ENCODE measurements around the gene PLEK. TPM values are rescaled to one million over a fixed set of nuclear protein-coding genes. Genes with fewer than 3 reads are reported as not detected.

PLEK gene
- polyA plus RNA-seq, 2 of the 4 experiments (the other 2 are of a cell fraction) = 0.04 TPM; not detected in 1

DNA sequence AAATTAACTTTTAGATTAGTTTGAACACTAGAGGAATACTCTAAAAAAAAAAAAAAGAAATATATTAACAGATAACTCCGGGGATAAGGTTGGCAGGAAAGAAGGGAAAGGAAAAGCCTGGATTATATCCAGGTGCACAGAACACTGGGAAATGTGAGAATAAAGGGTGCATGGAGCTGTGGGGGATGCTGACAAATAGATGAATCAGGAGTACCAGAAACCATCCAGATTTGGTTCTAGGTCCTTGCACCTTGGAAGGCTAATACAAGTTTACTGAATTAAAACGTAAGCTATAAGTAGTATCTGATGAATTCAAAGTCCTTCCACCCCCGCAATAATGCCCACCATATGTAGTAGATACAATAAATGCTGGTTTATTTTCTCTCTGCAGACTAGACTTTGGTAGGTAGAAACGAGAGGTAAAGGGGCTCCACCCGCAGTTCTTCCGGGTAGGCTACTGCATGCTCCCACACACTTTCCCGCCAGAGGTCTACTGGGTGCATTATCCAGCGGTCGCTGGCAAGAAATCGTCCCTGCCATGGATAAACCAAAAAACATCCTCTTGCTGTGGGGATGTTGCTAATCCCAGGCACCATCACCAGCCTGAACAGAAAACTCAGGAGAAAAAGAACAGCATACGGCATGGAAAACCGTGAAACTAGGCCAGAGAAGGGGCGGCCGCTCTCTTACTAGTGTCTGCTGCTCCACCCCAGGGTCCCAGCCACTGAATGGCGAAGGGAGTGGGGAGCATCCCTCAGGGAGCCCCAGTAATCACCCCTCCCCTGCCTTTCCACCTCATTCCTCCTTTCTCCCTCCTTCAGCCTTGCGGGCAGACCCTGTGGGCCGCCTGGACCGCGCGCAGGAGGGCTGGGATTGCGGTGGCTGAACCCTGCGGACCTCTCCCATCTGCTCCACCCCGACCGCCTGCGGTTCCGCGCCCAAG, 46.8 kb upstream of the PLEK start (continued):
- TF ChIP-seq, protein P1, sequence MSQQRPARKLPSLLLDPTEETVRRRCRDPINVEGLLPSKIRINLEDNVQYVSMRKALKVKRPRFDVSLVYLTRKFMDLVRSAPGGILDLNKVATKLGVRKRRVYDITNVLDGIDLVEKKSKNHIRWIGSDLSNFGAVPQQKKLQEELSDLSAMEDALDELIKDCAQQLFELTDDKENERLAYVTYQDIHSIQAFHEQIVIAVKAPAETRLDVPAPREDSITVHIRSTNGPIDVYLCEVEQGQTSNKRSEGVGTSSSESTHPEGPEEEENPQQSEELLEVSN (IDR thresholded peaks at IDR 0.05; ENCODE audit: borderline replicate concordance, low read depth) = no peak
- TF ChIP-seq NR3C1 (IDR thresholded peaks at IDR 0.05) = no peak
- TF ChIP-seq FOSB (CRISPR knock-in tag; IDR thresholded peaks at IDR 0.05) = no peak
- no peak for TF ChIP-seq JUNB (IDR thresholded peaks at IDR 0.05)

DNA sequence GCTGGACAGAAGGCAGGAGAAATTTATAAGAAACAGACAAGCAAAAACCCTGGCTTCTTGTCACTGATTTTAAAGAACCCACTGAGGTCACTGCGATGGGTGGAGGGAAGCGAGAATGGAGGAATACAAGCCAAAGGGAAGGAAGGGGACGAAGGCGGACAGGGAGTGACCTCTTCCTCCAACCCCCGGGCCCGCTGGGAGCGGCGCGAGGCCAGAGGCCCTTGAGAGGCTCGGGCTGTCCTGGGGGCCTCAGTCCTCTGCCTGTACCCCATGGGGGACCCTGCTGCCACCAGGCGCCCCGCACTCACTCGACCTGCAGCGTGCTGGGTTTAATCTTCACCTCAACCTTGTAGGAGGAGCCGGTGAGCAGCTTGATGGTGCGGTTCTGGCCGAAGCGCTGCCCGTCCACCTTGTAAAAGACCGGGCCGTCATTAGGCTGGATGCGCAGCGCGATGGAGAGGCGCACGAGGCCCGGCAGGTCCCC, 46.1 kb upstream of the PLEK start:
- FAIRE-seq = no peak
- Histone ChIP-seq H3K4me1 (peaks cover 5% of the 10 kb centered on the region; the same call in 2 of the 3 replicates), H3K27ac (peak overlapping the region; percentile 46 to 83; a peak in 5 of 6 replicates), H3K9me3 (no peaks in the 10 kb centered on the region), H3K4me3 (peak overlapping the region; percentile 61), H3K4me2 (peak overlapping the region; percentile 74)
- WGBS (ENCODE audit: missing lambda C conversion rate) = 44% methylated on average over 21 of the region's 27 CpGs
- ChIA-PET CTCF (interaction anchor here (0.6 to 2.0 kb wide), 7 partner anchors 8 to 168 kb away, joined by 3 to 6 read pairs (median 3); no protein-coding TSS in a partner anchor), POLR2A (interaction anchor here (0.7 kb wide), 1 partner anchor 67 kb away, joined by 3 read pairs; the partner anchor contains the start of gene PPP3R1)
- DNase-seq (ENCODE audit: low read depth in 1 of 2, low spot score in 1 of 2) = peak in 1 of 2 experiments; percentile 6
- ATAC-seq = peak; percentile 62 to 72
- TF ChIP-seq PHF8 (IDR thresholded peaks at IDR 0.05; ENCODE audit: borderline replicate concordance, low read depth) (no peak), FOSB (CRISPR knock-in tag; IDR thresholded peaks at IDR 0.05) (no peak), RNF2 (IDR thresholded peaks at IDR 0.05; ENCODE audit: borderline replicate concordance, low read depth) (no peak), MYC (IDR thresholded peaks at IDR 0.05; ENCODE audit: borderline replicate concordance, low read length) (no peak), POLR2A (IDR thresholded peaks at IDR 0.05; ENCODE audit: low read length) (no peak), HOXB5 (CRISPR knock-in tag; IDR thresholded peaks at IDR 0.05) (no peak)
- TF ChIP-seq, protein P2, sequence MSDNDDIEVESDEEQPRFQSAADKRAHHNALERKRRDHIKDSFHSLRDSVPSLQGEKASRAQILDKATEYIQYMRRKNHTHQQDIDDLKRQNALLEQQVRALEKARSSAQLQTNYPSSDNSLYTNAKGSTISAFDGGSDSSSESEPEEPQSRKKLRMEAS (IDR thresholded peaks at IDR 0.05) = no peak
- TF ChIP-seq, protein P3, sequence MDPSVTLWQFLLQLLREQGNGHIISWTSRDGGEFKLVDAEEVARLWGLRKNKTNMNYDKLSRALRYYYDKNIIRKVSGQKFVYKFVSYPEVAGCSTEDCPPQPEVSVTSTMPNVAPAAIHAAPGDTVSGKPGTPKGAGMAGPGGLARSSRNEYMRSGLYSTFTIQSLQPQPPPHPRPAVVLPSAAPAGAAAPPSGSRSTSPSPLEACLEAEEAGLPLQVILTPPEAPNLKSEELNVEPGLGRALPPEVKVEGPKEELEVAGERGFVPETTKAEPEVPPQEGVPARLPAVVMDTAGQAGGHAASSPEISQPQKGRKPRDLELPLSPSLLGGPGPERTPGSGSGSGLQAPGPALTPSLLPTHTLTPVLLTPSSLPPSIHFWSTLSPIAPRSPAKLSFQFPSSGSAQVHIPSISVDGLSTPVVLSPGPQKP (IDR thresholded peaks at IDR 0.05; ENCODE audit: low read depth, low read length) = no peak

DNA sequence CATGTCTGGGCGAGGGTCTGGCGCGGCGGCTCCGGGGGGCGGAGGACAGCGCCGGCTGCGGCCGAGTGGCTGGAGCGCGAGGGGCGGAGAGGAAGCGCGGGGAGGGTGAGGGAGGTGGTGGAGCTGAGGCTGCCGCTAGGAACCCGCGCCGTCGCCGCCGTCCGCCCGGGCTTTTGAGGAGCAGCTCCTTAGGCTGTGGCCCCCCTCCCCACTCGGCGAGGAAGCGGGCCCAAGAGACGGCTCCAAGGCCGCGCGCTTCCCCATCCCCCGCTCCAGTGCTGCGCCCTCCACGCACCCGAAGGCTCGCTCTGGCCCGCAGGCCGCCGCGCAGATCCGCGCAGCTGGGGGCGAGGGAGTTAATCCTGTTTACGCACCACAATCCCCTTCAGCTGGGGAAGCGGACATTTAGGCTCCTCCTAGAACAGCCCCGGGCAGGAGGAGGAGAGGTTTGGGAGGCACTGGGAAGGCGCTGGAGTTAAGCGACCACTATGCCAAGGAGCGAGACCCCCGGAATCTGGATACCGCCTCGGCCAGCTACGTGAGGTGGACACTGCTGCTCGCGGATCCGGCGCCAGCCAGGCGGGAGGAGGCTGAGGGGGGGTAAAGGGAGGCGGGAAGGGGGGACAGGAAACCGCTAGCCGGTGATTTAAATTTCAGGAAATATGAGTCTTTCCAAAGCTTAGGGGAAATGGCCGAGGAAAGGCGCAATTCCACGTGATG, 45.5 kb upstream of the PLEK start, which contains the start of gene CNRIP1:
CNRIP1 (minus strand) TSS at position 552 of the 720 bp plus-strand sequence; CDS start at position 3, 549 bp downstream.
- 2% methylated on average over 45 of the region's 64 CpGs for WGBS (ENCODE audit: missing lambda C conversion rate)
- DNase-seq (ENCODE audit: low read depth in 1 of 2, low spot score in 1 of 2) = peak; percentile 18 to 49
- TF ChIP-seq, protein P2 (IDR thresholded peaks at IDR 0.05) = peak; percentile 57
- TF ChIP-seq RCOR1 (IDR thresholded peaks at IDR 0.05; ENCODE audit: low read depth, low read length) (no peak), NFE2L2 (conservative IDR thresholded peaks at IDR 0.05; ENCODE audit: low read length) (no peak), NPAS2 (CRISPR knock-in tag; IDR thresholded peaks at IDR 0.05; ENCODE audit: borderline replicate concordance) (no peak), RAD21 (conservative IDR thresholded peaks at IDR 0.05 in 1 of 2, IDR thresholded peaks at IDR 0.05 in 1 of 2) (no peak), JUN (IDR thresholded peaks at IDR 0.05) (peak in 1 of 2 experiments; percentile 35; a peak in 1 of 5 replicates), HDAC2 (IDR thresholded peaks at IDR 0.05) (0 out of 2 replicates have a peak, but pooled peaks have one; percentile 46)
- TF ChIP-seq, protein P1 (IDR thresholded peaks at IDR 0.05; ENCODE audit: borderline replicate concordance, low read depth) = peak; percentile 16; the same call in 1 of the 2 replicates
- TF ChIP-seq, protein P4, sequence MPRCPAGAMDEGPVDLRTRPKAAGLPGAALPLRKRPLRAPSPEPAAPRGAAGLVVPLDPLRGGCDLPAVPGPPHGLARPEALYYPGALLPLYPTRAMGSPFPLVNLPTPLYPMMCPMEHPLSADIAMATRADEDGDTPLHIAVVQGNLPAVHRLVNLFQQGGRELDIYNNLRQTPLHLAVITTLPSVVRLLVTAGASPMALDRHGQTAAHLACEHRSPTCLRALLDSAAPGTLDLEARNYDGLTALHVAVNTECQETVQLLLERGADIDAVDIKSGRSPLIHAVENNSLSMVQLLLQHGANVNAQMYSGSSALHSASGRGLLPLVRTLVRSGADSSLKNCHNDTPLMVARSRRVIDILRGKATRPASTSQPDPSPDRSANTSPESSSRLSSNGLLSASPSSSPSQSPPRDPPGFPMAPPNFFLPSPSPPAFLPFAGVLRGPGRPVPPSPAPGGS (IDR thresholded peaks at IDR 0.05) = no peak
- TF ChIP-seq, protein P5, sequence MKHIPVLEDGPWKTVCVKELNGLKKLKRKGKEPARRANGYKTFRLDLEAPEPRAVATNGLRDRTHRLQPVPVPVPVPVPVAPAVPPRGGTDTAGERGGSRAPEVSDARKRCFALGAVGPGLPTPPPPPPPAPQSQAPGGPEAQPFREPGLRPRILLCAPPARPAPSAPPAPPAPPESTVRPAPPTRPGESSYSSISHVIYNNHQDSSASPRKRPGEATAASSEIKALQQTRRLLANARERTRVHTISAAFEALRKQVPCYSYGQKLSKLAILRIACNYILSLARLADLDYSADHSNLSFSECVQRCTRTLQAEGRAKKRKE (CRISPR knock-in tag; IDR thresholded peaks at IDR 0.05; ENCODE audit: low read depth) = no peak
- H3K4me2 ChIP-seq = peak within 1 kb of the TSS; percentile 74
- CTCF ChIA-PET = interaction anchor here (0.6 to 2.0 kb wide), 9 partner anchors 9 to 169 kb away, joined by 3 to 6 read pairs (median 3); no protein-coding TSS in a partner anchor
- peak; percentile 81 to 87 for ATAC-seq
- H3K27ac ChIP-seq = peak within 1 kb of the TSS; percentile 46 to 83
- no peaks in the 10 kb centered on the region for H3K9me3 ChIP-seq
- FAIRE-seq = no peak
- H3K4me1 ChIP-seq = peaks cover 5% of the 10 kb centered on the region; the same call in 2 of the 3 replicates
- H3K4me3 ChIP-seq = peak within 1 kb of the TSS; percentile 61
- POLR2A ChIA-PET = interaction anchor here (0.7 kb wide), 1 partner anchor 67 kb away, joined by 3 read pairs; the partner anchor contains the start of gene PPP3R1

Data from A549 (cell line).